GM18870 (cell line): ENCODE measurements around the gene SPATS2L.

Source experiments
- ATAC-seq: cut with Tn5 transposase; IDR thresholded peaks from one replicate; pipeline ENCODE4 v1.9.1; 2021; ENCODE audit warnings: moderate library complexity; ENCODE audit not compliant: unreplicated experiment

SPATS2L gene

DNA sequence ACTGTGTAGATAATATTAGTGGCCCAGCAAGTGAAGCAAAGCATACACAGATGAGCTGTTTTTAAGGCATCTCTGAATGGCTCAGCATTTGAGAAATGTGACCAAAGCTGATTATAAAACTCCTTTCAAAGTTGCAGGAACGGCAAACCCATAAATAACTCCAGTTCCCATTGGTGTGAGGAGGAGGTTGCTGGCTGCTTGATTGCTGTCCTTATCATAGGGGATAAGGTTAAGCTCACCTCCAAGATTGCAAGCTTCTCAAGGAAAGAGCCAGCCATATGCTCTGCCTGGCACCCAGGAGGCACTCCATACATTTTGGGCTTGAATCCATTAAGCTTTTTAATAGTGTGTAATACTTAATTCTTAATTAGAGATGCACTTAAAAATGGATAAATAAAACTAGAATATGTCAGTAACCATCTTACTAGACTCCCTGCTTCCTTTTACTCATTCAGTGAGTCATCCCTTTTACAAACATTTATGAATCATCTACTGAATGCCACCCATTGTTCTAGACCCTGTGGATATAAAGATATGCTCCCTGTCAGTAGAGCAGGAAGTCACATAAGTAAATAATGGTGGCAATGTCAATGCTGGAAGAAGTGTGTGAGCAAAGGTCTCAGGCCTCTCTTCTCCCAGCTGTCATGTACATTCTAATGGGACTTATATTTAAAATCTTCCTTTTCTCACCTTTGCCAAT is 99.3 kb downstream of the SPATS2L start:
- ATAC-seq, result no peak

GRCh38 chr2:200406379-200406778 is 99.9 kb downstream of the SPATS2L start:
- peak; percentile 48 for ATAC-seq

DNA sequence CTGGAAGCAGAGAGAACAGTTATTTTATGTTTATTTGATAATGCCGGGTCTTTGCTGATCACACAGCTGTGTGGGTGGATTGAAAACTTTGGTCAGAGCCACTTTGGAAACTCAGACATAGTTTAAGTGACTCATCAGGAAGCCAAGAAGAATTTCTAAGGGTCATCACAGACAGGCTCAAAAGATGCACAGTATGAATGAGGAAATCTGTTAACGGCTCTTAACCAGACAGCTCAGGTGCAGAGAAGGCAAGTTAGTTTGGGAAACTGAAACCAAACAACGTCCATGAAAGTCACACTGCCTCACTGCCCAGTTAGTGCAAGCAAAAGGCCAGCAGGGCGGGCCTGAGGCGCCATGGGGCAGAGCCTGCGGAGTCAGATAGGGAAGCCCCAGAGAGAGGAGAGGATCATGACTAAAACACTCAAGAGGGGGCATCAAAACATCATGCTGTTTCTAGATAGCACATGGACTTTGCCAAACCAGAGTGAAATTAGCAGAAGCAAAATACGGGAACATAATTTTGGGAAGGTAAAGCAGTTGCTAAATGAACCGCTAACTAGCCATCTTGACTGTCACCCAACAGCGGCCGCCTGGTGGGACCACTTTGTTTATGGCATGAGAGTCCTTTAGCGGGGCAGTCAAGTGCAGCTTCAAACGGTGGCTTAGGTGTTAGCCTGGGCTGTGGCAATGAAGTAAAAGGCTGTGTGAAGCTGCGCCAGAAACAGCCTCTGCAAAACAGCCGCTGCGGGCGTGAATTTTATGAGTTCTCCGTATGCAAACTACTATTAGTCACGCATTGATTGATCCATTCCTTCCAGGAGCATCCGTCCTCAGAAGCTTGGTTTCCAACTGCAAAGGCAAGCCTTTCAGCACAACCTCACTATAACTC is 102.2 kb downstream of the SPATS2L start:
- no peak for ATAC-seq

DNA sequence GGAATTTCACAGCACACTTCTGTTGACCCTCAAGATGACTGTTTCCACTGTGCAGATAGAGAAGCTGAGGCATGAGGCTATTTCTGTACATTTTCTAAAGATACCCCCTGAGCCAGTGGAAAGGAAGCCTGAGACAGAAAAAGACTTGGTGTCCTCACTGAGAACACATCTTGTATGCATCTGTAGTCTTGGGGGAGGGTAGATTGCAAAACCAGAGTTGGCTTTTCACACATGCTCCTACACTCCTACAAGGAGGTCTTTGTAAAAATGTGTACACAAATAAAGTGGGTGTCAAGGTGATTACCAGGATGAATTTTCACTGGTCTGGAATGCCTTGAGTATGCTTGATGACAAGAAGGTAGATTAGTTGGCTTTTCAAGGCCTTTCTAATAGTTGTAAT is 105.3 kb downstream of the SPATS2L start:
- no peak for ATAC-seq

- no peak for ATAC-seq
These were observed 107.9 kb downstream of the SPATS2L start for GRCh38 chr2:200414367-200414766.

DNA sequence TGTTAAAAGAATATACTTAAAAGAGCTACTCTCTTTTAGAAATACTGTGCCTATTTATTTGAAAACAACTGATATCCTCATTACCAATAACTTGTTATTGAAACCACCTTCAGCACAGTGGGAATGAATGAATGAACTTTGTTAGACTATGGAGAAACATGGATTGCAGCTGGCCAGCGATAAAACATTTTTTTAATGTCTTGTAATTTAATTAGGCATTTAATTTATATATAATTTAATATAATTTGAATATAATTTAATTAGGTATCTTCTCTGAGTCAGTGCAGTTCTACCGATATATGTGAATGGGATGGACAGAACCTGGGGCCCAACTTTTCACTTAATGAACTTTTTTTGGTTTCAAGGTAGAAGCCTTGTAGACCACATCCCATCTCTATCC is 109.0 kb downstream of the SPATS2L start:
- no peak for ATAC-seq

GRCh38 chr2:200416878-200417277 is 110.4 kb downstream of the SPATS2L start:
- ATAC-seq, result no peak

GRCh38 chr2:200417366-200417765 is 110.9 kb downstream of the SPATS2L start:
- ATAC-seq, result no peak

DNA sequence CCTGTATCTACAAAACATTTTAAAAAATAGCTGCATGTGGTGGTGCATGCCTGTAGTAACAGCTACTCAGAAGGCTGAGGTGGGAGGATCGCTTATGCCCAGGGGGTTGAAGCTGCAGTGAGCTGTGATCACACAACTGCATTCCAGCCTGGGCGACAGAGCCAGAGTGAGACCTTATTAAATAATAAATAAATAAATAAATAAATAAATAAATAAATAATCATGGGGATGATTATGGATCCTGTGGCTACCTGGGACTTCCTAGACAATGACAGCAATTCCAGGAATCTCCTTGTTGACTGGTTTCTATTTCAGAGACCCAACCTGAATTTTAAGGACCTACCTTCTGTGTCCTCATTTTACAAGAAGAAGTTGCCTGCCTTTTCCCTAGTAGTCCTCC is 111.9 kb downstream of the SPATS2L start:
- ATAC-seq, result no peak

GRCh38 chr2:200419325-200419724 is 112.8 kb downstream of the SPATS2L start:
- ATAC-seq, result no peak

- ATAC-seq, result no peak
These were observed 114.8 kb downstream of the SPATS2L start for GRCh38 chr2:200421270-200421669.

DNA sequence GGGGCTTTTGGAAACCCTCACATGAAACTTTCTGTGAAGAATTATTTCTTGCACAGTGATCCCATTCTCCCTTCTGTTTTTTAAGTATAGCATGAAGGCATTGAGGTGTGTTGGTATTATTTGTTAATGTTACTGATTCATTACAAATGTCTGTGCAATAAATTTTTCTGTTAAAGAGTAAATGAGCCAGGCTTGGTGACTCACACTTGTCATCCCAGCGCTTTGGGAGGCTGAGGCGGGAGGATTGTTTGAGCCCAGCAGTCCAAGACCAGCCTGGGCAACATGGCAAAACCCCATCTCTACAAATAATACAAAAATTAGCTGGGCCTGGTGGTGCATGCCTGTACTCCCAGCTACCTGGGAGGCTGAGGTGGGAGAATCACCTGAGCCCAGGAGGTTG is 115.6 kb downstream of the SPATS2L start:
- no peak for ATAC-seq

DNA sequence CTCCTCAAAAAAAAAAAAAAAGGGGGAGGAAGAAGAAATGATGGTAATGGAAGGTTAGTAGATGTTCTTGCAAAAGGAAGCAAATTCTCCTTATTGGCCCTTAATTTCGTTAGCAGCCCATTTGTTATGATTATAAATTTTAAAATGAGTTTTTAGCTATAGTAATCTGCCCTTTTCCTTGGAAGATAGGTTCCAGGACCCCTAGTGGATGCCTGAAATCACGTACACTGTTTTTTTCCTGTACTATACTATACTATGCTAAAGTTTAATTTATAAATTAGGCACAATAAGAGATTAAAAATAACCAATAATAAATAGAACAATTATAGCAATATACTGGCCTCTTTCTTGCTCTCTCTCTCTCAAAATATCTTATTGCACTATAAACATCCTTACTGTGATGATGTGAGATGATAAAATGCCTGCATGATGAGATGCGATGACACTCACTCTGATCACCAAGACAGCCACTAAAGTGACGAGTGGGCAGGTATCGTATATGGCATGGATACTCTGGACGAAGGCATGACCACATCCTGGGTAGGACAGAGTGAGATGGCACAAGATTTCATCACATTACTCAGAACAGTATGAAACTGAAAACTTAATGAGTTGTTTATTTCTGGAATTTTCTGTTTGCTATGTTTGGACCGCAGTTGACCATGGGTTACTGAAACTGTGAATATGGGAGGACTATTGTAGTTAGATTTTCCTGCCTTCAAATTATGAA is 116.2 kb downstream of the SPATS2L start:
- no peak for ATAC-seq

DNA sequence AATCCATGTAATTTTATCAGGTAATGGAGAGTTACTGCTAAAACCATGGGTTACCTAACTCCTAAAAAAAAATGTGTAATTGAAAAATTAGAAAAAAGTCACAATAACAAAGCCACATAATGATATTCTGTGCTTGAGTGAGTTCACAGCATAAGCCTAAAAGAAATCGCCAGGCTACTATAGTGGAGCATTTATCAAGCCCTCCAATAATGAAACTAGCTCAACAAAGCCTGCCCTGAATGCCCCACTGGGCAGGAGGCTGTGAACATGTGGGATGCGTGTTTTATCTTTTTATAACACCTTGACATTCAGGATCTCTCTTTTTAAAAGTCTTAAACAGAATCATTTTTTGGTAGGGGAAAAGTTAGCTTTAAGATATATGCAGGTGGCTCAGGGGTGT is 117.0 kb downstream of the SPATS2L start:
- no peak for ATAC-seq

DNA sequence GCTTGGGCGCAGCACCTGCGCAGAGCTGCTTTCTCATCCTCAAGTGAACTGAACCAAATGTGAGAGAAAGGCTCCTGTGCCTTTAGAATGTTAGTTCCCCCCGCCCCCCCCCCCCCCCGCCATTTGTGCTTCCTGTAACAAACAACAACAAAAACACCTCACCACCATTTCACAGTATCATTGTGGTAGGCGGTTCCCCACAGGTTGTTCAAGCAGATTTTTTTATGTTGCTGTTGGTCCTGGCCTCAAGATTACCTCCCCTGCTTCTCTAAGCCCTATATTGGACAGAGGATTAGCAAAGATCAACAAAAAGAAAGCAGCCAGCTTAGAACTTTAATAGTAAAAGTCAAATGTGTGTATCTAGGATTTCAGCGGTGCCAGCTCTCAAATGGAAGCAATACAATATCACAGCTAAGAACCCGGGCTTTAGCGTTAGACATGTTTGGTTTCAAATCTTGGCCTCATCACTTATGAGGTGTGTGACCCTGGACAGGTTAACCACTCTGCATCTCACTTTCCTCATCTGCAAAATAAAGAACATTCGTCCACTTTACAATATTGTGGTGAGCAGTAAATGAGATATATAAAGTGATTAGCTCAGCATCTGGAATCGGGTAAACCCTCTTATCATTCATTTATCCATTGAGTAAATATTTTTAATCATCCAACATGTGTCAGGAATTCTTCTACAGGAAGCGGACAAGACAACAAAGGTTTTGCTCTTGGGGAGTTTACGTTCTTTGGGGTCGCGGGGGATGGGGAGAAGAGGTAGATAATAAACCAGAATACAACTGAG is 118.7 kb downstream of the SPATS2L start:
- no peak for ATAC-seq

DNA sequence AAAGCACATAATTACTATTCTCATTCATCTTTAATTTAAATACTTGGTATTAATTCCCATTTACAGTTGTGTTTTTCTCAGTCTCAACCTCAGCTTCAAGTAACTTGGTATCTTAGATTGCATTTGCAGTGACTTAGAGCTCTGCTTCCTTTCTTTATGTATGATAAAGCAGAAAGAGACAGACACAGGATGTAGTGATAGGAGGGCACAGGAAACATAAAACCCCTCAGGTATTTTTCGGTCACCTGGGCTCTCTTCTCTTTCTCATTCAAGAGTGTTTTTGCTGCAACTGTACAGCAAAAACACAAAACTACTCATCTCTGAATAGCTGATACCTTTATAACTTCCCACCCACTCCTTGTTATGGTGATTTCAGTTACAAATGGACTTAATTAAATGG is 120.3 kb downstream of the SPATS2L start:
- ATAC-seq, result no peak

- peak; percentile 58 for ATAC-seq
These were observed 122.6 kb downstream of the SPATS2L start for GRCh38 chr2:200428961-200429665.

DNA sequence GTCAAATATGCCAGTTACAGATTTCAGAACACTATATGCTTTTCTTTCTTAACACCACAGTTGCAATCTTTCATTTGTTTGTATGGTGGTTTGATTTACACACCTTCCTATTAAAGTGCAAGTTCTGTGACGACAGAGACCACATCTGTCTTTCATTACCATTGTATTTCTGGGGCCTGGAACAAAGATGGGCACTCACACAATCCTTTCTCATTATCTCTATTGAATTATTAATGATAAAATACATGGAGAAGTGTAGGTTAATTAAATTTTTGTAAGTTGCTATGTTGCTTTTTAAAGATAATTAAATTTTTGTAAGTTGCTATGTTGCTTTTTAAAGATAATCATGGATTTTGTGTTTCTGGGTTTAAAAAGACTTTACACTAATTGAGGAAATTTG is 123.5 kb downstream of the SPATS2L start:
- no peak for ATAC-seq

GRCh38 chr2:200431996-200432705 is 125.7 kb downstream of the SPATS2L start:
- ATAC-seq, result no peak

- no peak for ATAC-seq
These were observed 128.9 kb downstream of the SPATS2L start for GRCh38 chr2:200435379-200435778.
